K562 (cell line): Measurements from ENCODE around the gene PRPF38A. TPM values are rescaled to one million over a fixed set of nuclear protein-coding genes. Genes with fewer than 3 reads are reported as not detected.

ENCODE experiments used
- ARID1B ChIP-seq: fragments of 450-650 bp; IDR thresholded peaks from 2 replicates; pipeline ENCODE4 v1.6.1; 2016; ENCODE audit warnings: antibody characterized with exemption, mild to moderate bottlenecking, inconsistent platforms
- DIDO1 ChIP-seq: fragments of 450-650 bp; IDR thresholded peaks from 2 replicates; pipeline ENCODE4 v1.6.1; 2016; ENCODE audit warnings: low read depth, missing biosample characterization, missing genetic modification characterization
- ESRRB ChIP-seq: fragments of 250-450 bp; sonication (Bioruptor Pico); IDR thresholded peaks from 2 replicates; pipeline ENCODE4 v1.5.0; 2020; ENCODE audit warnings: mild to moderate bottlenecking, moderate library complexity, borderline replicate concordance
- ETV1 ChIP-seq: fragments of 450-650 bp; conservative IDR thresholded peaks from 2 replicates; pipeline ENCODE4 v1.6.1; 2016; ENCODE audit warnings: missing genetic modification characterization, control low read depth, low read depth, missing compliant biosample characterization
- FOSL1 ChIP-seq: fragments of 200-800 bp; sonication (Bioruptor generic); conservative IDR thresholded peaks from 2 replicates; pipeline ENCODE4 v1.6.1; 2016; ENCODE audit warnings: missing genetic modification characterization, missing compliant biosample characterization
- FOXA3 ChIP-seq, 2 experiments: fragments of 450-650 bp in 1 of 2; sonication (generic) in 1 of 2; formaldehyde crosslinking; IDR thresholded peaks in 1 of 2; conservative IDR thresholded peaks in 1 of 2; 2 replicates each; pipeline versions ENCODE4 v1.4.0 to v1.8.0; 2020 to 2022; ENCODE audit warnings: mild to moderate bottlenecking in 2 of 2, missing genetic modification reagents in 1 of 2
- L3MBTL2 ChIP-seq: fragments of 450-650 bp; IDR thresholded peaks from 2 replicates; pipeline ENCODE4 v1.6.1; 2016; ENCODE audit warnings: mild to moderate bottlenecking, moderate library complexity
- MBD2 ChIP-seq: sonication (generic); IDR thresholded peaks from 2 replicates; pipeline ENCODE4 v1.6.1; 2016; ENCODE audit warnings: low read depth, borderline replicate concordance
- MTA3 ChIP-seq: fragments of 450-650 bp; formaldehyde crosslinking; IDR thresholded peaks from 2 replicates; pipeline ENCODE4 v1.6.1; 2017; ENCODE audit warnings: mild to moderate bottlenecking, borderline replicate concordance
- NCOA6 ChIP-seq: fragments of 450-650 bp; IDR thresholded peaks from 2 replicates; pipeline ENCODE4 v1.6.1; 2017; ENCODE audit warnings: mild to moderate bottlenecking
- POLR2H ChIP-seq: IDR thresholded peaks from 2 replicates; pipeline ENCODE4 v1.6.1; 2016; ENCODE audit warnings: missing genetic modification characterization, low read depth, mild to moderate bottlenecking, control low read depth, missing compliant biosample characterization, moderate library complexity
- POLR3G ChIP-seq: IDR thresholded peaks from 2 replicates; pipeline ENCODE4 v1.6.1; 2011; ENCODE audit not compliant: insufficient read length, insufficient replicate concordance; ENCODE audit errors: extremely low read depth
- RBM39 ChIP-seq: fragments of 200-400 bp; formaldehyde crosslinking; optimal IDR thresholded peaks from 2 replicates; pipeline ENCODE3; 2018; ENCODE audit warnings: low read depth, low read length
- RNF2 ChIP-seq: sonication (generic); IDR thresholded peaks from 2 replicates; pipeline ENCODE4 v1.6.1; 2016
- TCFL5 ChIP-seq: fragments of 250-450 bp; sonication (Bioruptor Pico); conservative IDR thresholded peaks from 2 replicates; pipeline ENCODE4 v1.6.1; 2021; ENCODE audit warnings: mild to moderate bottlenecking, moderate library complexity, matching md5 sums
- ZNF175 ChIP-seq: fragments of 200-800 bp; sonication (Bioruptor generic); IDR thresholded peaks from 2 replicates; pipeline ENCODE4 v1.6.1; 2016; ENCODE audit warnings: low read depth, mild to moderate bottlenecking, missing genetic modification characterization, missing compliant biosample characterization
- ZNF583 ChIP-seq: fragments of 250-450 bp; sonication (Bioruptor Pico); IDR thresholded peaks from 2 replicates; pipeline ENCODE4 v1.4.0; 2020
- ZNF586 ChIP-seq: fragments of 450-650 bp; formaldehyde crosslinking; conservative IDR thresholded peaks from 2 replicates; pipeline ENCODE4 v1.4.0; 2020; ENCODE audit warnings: mild to moderate bottlenecking, moderate library complexity
- polyA plus RNA-seq, 8 experiments: library from polyadenylated mRNA; depleted of rRNA in 4 of 8; stranded (reverse) in 5 of 8; unstranded in 3 of 8; fragments of >200 nt; fragmentation: Nextera tagmentation in 2 of 8; fragmentation: Illumina TruSeq in 1 of 8; extraction: Ambion mirVana in 2 of 8; extraction: Trizol in 1 of 8; gene quantifications; 2 replicates each; pipeline versions ENCODE4 v1.2.1 to v1.2.3, GENCODE V29; 2011 to 2014; ENCODE audit warnings: inconsistent platforms in 1 of 8, missing spikeins in 1 of 8
- total RNA-seq, 7 experiments: library from RNA; depleted of rRNA in 6 of 7; stranded (reverse); fragments of >200 nt in 6 of 7; fragmentation: Illumina TruSeq in 2 of 7; extraction: Trizol in 2 of 7; gene quantifications; 2 replicates each; pipeline versions ENCODE4 v1.2.1 to v1.2.3, GENCODE V29; 2011 to 2021; ENCODE audit warnings: low replicate concordance in 1 of 7
- TF ChIP-seq, protein P1 (sequence below): fragments of 450-650 bp; conservative IDR thresholded peaks from 2 replicates; pipeline ENCODE4 v1.6.1; 2016; ENCODE audit warnings: missing genetic modification characterization, low read depth, mild to moderate bottlenecking, missing compliant biosample characterization, moderate library complexity
- TF ChIP-seq, protein P2 (sequence below), 2 experiments: fragments of 450-650 bp; IDR thresholded peaks; 2 replicates each; pipeline ENCODE4 v1.6.1; 2016; ENCODE audit warnings: mild to moderate bottlenecking in 2 of 2, borderline replicate concordance in 1 of 2, low read depth in 1 of 2, moderate library complexity in 1 of 2

The PRPF38A gene
- total and polyA plus RNA-seq, 9 of the 15 experiments (the other 6 are each of a cell fraction or from before 2014, with no cell fraction given): 53.6 to 198 (median 89.2) TPM

DNA sequence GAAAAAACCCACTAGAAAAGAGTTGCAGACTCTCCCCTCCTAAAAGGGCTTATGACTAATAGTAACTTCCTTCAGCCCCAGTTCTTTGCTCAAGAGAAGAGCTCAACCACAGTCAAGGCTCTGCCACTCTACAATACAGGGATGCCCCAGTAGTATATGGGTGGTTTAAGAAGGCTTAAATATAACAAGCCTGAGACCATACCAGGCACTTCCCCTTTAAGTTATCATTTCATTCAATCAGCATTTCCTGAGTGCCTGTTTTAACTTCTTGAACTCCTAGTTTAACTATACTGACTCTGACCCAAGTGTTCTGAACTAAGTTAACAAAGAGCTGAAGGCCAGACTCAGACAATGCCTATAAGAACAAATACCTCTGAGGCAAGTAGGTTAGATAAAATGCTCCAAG, 19.8 kb downstream of the PRPF38A start (continued):
- TF ChIP-seq, protein P1, sequence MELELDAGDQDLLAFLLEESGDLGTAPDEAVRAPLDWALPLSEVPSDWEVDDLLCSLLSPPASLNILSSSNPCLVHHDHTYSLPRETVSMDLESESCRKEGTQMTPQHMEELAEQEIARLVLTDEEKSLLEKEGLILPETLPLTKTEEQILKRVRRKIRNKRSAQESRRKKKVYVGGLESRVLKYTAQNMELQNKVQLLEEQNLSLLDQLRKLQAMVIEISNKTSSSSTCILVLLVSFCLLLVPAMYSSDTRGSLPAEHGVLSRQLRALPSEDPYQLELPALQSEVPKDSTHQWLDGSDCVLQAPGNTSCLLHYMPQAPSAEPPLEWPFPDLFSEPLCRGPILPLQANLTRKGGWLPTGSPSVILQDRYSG (tag): no peak
- no peak for TF ChIP-seq ZNF583 (CRISPR knock-in tag)
- TF ChIP-seq, protein P2, sequence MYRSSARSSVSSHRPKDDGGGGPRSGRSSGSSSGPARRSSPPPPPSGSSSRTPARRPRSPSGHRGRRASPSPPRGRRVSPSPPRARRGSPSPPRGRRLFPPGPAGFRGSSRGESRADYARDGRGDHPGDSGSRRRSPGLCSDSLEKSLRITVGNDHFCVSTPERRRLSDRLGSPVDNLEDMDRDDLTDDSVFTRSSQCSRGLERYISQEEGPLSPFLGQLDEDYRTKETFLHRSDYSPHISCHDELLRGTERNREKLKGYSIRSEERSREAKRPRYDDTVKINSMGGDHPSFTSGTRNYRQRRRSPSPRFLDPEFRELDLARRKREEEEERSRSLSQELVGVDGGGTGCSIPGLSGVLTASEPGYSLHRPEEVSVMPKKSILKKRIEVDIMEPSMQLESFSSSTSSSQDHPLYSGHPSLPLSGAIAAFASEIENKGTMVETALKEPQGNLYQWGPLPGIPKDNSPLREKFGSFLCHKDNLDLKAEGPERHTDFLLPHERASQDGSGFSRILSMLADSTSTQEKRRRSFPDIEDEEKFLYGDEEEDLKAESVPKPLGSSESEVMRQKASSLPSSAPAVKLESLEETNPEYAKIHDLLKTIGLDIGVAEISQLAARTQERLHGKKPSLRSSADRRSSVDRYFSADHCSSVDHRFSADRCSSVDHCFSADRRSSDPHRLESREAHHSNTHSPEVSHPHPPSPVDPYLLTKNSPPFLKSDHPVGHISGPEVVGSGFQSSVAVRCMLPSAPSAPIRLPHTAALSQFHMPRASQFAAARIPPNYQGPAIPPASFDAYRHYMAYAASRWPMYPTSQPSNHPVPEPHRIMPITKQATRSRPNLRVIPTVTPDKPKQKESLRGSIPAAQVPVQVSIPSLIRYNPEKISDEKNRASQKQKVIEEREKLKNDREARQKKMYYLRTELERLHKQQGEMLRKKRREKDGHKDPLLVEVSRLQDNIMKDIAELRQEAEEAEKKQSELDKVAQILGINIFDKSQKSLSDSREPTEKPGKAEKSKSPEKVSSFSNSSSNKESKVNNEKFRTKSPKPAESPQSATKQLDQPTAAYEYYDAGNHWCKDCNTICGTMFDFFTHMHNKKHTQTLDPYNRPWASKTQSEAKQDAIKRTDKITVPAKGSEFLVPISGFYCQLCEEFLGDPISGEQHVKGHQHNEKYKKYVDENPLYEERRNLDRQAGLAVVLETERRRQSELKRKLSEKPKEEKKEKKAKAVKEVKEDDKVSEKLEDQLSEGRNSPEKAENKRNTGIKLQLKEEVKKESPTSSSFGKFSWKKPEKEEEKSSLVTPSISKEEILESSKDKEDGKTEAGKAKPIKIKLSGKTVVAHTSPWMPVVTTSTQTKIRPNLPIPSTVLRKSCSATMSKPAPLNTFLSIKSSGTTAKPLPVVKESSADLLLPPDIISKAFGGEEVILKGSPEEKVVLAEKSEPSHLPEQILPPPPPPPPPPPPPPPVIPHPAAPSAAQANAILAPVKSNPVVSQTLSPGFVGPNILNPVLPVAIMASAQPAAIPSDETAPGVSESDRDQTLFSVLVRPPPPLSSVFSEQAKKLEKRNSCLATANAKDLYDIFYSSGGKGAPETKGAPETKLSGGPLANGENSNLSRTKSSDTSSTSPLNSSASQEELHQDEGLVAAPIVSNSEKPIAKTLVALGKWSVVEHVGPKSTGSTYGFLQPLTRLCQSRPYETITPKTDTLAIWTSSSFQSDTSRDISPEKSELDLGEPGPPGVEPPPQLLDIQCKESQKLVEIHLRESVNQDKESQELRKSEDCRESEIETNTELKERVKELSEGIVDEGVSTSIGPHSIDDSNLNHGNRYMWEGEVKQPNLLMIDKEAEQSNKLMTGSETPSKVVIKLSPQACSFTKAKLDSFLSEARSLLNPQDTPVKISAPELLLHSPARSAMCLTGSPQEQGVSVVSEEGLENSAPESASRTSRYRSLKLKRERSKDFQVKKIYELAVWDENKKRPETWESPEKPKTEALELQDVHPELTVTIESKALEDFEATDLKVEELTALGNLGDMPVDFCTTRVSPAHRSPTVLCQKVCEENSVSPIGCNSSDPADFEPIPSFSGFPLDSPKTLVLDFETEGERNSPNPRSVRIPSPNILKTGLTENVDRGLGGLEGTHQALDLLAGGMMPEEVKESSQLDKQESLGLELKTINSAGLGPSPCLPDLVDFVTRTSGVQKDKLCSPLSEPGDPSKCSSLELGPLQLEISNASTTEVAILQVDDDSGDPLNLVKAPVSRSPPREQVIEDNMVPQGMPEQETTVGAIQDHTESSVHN (IDR thresholded peaks at IDR 0.05; ENCODE audit: borderline replicate concordance in 1 of 2, low read depth in 1 of 2): no peak
- no peak for TF ChIP-seq MBD2
- no peak for TF ChIP-seq TCFL5
- TF ChIP-seq ESRRB (CRISPR knock-in tag): no peak
- TF ChIP-seq RNF2: no peak
- TF ChIP-seq L3MBTL2: 0 out of 2 replicates have a peak, but pooled peaks have one; percentile 6
- no peak for TF ChIP-seq NCOA6
- TF ChIP-seq RBM39: no peak
- no peak for TF ChIP-seq MTA3
- 0 out of 2 replicates have a peak, but pooled peaks have one; percentile 38 for TF ChIP-seq ZNF175 (CRISPR knock-in tag)
- TF ChIP-seq FOSL1: 0 out of 2 replicates have a peak, but pooled peaks have one; percentile 12
- no peak for TF ChIP-seq ZNF586 (CRISPR knock-in tag)
- no peak for TF ChIP-seq POLR3G
- TF ChIP-seq DIDO1 (tag): no peak
- TF ChIP-seq ARID1B: no peak
- TF ChIP-seq FOXA3 (CRISPR knock-in tag; conservative IDR thresholded peaks at IDR 0.05 in 1 of 2, IDR thresholded peaks at IDR 0.05 in 1 of 2): no peak
- no peak for TF ChIP-seq ETV1 (tag)
- 0 out of 2 replicates have a peak, but pooled peaks have one; percentile 34 for TF ChIP-seq POLR2H (tag)
